Measurements from ENCODE around the gene DGKQ. TPM values are rescaled to one million over a fixed set of nuclear protein-coding genes. Genes with fewer than 3 reads are reported as not detected.
A peak's percentile ranks its signal among the peaks of the same experiment; 100 is the strongest.

DGKQ gene
- total and polyA plus RNA-seq, 2 of the 8 experiments (the other 6 are each of a cell fraction or from before 2014, with no cell fraction given) = 7.3 to 9.7 TPM

GRCh38 chr4:999882-1000425 is 26.6 kb upstream of the DGKQ start:
- H2BK120ac ChIP-seq (replicated peaks; ENCODE audit: low read depth, low read length) = no peak overlapping the region
- no peak overlapping the region for H3K4ac ChIP-seq (replicated peaks; ENCODE audit: insufficient read length, low read depth, low read length)
- 91% methylated on average over 11 of the region's 18 CpGs; no CpG with 5 or more reads in 1 of the 2 experiments for WGBS, 2 experiments (ENCODE audit: extremely low coverage in 1 of 2, insufficient coverage in 1 of 2, insufficient read length in 1 of 2, insufficient replicate concordance in 2 of 2, low coverage in 1 of 2, low lambda C conversion rate in 2 of 2, missing lambda C conversion rate in 1 of 2)
- peak overlapping the region; percentile 5; the same call in 1 of the 2 replicates for H4K8ac ChIP-seq (ENCODE audit: extremely low read depth, insufficient read depth, low read length)
- no peak overlapping the region for H4K91ac ChIP-seq (replicated peaks; ENCODE audit: insufficient read length, low read length)
- H3K23ac ChIP-seq (ENCODE audit: insufficient read length) = no peak overlapping the region
- H3K36me3 ChIP-seq (ENCODE audit: control insufficient read depth in 2 of 4, insufficient read depth in 4 of 4, low read length in 3 of 4) = no peaks in the 10 kb centered on the region
- DNase-seq (ENCODE audit: low read depth in 1 of 2, low spot score in 2 of 2) = no peak
- H3K4me2 ChIP-seq (ENCODE audit: insufficient read depth in 1 of 2, low read depth in 2 of 2, low read length in 2 of 2) = no peak overlapping the region
- no peak overlapping the region for H2BK12ac ChIP-seq (ENCODE audit: low read depth, low read length)
- H3K18ac ChIP-seq (ENCODE audit: extremely low read depth, low read length) = no peak overlapping the region
- no peak overlapping the region for H2AK5ac ChIP-seq (ENCODE audit: low read depth, low read length)
- peaks cover 0 to 6% (median 4%) of the 10 kb centered on the region in 4 experiments; a peak in 5 of 7 replicates for H3K4me1 ChIP-seq (replicated peaks in 1 of 4; ENCODE audit: control insufficient read depth in 3 of 4, insufficient read depth in 4 of 4, low read length in 3 of 4)
- H3K79me1 ChIP-seq (ENCODE audit: low read depth, low read length) = no peaks in the 10 kb centered on the region
- no peak overlapping the region for H3K56ac ChIP-seq (replicated peaks; ENCODE audit: insufficient read length, low read depth, low read length)
- H4K20me1 ChIP-seq (replicated peaks in 1 of 2; ENCODE audit: control insufficient read depth in 1 of 2, insufficient read depth in 2 of 2, low read length in 2 of 2) = peaks cover 2 to 23% of the 10 kb centered on the region in 2 experiments
- H2BK5ac ChIP-seq (ENCODE audit: low read depth, low read length) = no peak overlapping the region
- H2AFZ ChIP-seq (ENCODE audit: low read length) = no peak overlapping the region
- CTCF ChIA-PET (ENCODE audit: partially characterized antibody) = interaction anchor here (0.6 kb wide), 1 partner anchor 38 kb away, joined by 4 read pairs; no protein-coding TSS in a partner anchor
- no peak overlapping the region for H3K27ac ChIP-seq (ENCODE audit: low read depth, low read length)
- H2BK20ac ChIP-seq (ENCODE audit: low read length) = no peak overlapping the region
- no peak overlapping the region for H3K9ac ChIP-seq (replicated peaks in 1 of 4; ENCODE audit: extremely low read depth in 1 of 4, low read depth in 3 of 4, low read length in 3 of 4)
- TF ChIP-seq SP2 (IDR thresholded peaks at IDR 0.05; ENCODE audit: low read length) = no peak
- TF ChIP-seq NRF1 (IDR thresholded peaks at IDR 0.05; ENCODE audit: low read depth, low read length) = no peak
- TF ChIP-seq SUZ12 (IDR thresholded peaks at IDR 0.05; ENCODE audit: low read length) = no peak
- TF ChIP-seq RNF2 (IDR thresholded peaks at IDR 0.05; ENCODE audit: borderline replicate concordance, low read depth, low read length, missing control alignments, poor library complexity, severe bottlenecking) = no peak
- TF ChIP-seq TBP (IDR thresholded peaks at IDR 0.05; ENCODE audit: low read depth, low read length) = no peak
- no peak overlapping the region for H3K14ac ChIP-seq (ENCODE audit: insufficient read length)
- H3K23me2 ChIP-seq (ENCODE audit: low read depth, low read length) = peaks cover 12% of the 10 kb centered on the region; the same call in 1 of the 2 replicates
- no peak for FAIRE-seq
- no peak overlapping the region for H4K5ac ChIP-seq (ENCODE audit: insufficient read length, low read depth, low read length)
- no peak overlapping the region for H3K4me3 ChIP-seq (ENCODE audit: extremely low read depth in 1 of 4, insufficient read depth in 2 of 4, low read depth in 3 of 4, low read length in 4 of 4)
- H3K79me2 ChIP-seq (ENCODE audit: control insufficient read depth in 1 of 2, insufficient read depth in 2 of 2, low read length in 2 of 2) = no peaks in the 10 kb centered on the region
- POLR2A ChIA-PET (ENCODE audit: partially characterized antibody) = no interaction called here
- no peak overlapping the region for H2BK15ac ChIP-seq (ENCODE audit: low read length)
- no peaks in the 10 kb centered on the region for H3K9me3 ChIP-seq (ENCODE audit: insufficient read depth in 2 of 2, low read depth in 1 of 2, low read length in 1 of 2)
- peaks cover 58 to 91% (median 87%) of the 10 kb centered on the region in 4 experiments for H3K27me3 ChIP-seq (replicated peaks in 1 of 4; ENCODE audit: control insufficient read depth in 3 of 4, extremely low read depth in 1 of 4, insufficient read depth in 3 of 4, low read length in 3 of 4)

Data from H1 (cell line).